ENCODE results near the gene ANO6. TPM values are rescaled to one million over a fixed set of nuclear protein-coding genes. Genes with fewer than 3 reads are reported as not detected.

ANO6 gene
- total and polyA plus RNA-seq, 2 donors (not counting 1 experiment from before 2014, with no cell fraction given) = 6.6 to 19.5 TPM

DNA sequence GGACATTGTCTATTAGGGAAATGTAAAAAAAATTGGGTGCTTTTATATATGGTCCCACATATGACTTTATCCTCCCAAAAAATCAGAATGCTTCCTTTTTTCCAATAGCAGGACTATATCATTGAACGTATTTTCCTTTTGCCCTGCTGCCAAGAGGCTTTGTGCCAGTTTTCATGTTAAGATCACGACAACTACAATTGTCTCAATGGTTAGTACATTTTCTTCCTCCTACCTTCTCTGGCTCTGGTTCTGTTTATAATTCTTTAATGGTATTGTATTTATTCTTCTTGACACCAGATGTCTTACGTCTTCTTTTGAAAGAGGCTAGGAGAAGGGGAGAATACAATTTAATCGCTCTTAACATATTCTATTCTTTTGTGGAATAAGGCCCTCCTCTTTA, 106.9 kb downstream of the ANO6 start:
- DNase-seq (no peak), ATAC-seq (ENCODE audit: low read depth) (no peak)
- H3K27ac ChIP-seq (ENCODE audit: low read length in 2 of 2) = no peak overlapping the region
- intact Hi-C loops (cut with micrococcal nuclease) = no loop called here
- no peak overlapping the region for H2AFZ ChIP-seq (ENCODE audit: insufficient read depth, low read depth, low read length, poor library complexity, severe bottlenecking)
- no peaks in the 10 kb centered on the region for H3K9me3 ChIP-seq (ENCODE audit: control extremely low read depth in 1 of 3, control insufficient read depth in 2 of 3, insufficient read depth in 1 of 3, low read length in 2 of 3)
- H3K9ac ChIP-seq (ENCODE audit: low read length) = no peak overlapping the region
- no peaks in the 10 kb centered on the region for H4K20me1 ChIP-seq (ENCODE audit: control insufficient read depth, insufficient read depth, low read length, poor library complexity, severe bottlenecking)
- no peaks in the 10 kb centered on the region for H3K79me2 ChIP-seq (ENCODE audit: control insufficient read depth, insufficient read depth, low read length)
- ChIA-PET POLR2A (no interaction called here), CTCF (interaction anchor here (0.8 kb wide), 1 partner anchor 11 kb away, joined by 3 read pairs; no protein-coding TSS in a partner anchor)
- Mint-ChIP-seq H3K4me3 (no peak overlapping the region), H3K27me3 (no peaks in the 10 kb centered on the region), H3K27ac (no peak overlapping the region), H3K4me1 (no peaks in the 10 kb centered on the region), H3K9me3 (ENCODE audit: insufficient read depth) (no peaks in the 10 kb centered on the region)
- H3K27me3 ChIP-seq (replicated peaks in 1 of 4; ENCODE audit: control extremely low read depth in 1 of 4, control insufficient read depth in 3 of 4, insufficient read depth in 4 of 4, low read length in 3 of 4) = no peaks in the 10 kb centered on the region
- no peak overlapping the region for H3K4me2 ChIP-seq (replicated peaks; ENCODE audit: low read depth, low read length, poor library complexity, severe bottlenecking)
- no CpG with 5 or more reads among the region's 4 CpGs for WGBS (ENCODE audit: insufficient coverage)
- no peaks in the 10 kb centered on the region for H3K4me1 ChIP-seq (ENCODE audit: control insufficient read depth in 2 of 2, insufficient read depth in 2 of 2, low read length in 2 of 2)
- H3K4me3 ChIP-seq (ENCODE audit: control extremely low read depth in 1 of 5, extremely low read depth in 1 of 5, insufficient read depth in 1 of 5, low read depth in 2 of 5, low read length in 4 of 5) = no peak overlapping the region
- TF ChIP-seq EZH2 (IDR thresholded peaks at IDR 0.05; ENCODE audit: borderline replicate concordance, insufficient read depth, low read depth, low read length, poor library complexity, severe bottlenecking) = no peak
- TF ChIP-seq, protein P1, sequence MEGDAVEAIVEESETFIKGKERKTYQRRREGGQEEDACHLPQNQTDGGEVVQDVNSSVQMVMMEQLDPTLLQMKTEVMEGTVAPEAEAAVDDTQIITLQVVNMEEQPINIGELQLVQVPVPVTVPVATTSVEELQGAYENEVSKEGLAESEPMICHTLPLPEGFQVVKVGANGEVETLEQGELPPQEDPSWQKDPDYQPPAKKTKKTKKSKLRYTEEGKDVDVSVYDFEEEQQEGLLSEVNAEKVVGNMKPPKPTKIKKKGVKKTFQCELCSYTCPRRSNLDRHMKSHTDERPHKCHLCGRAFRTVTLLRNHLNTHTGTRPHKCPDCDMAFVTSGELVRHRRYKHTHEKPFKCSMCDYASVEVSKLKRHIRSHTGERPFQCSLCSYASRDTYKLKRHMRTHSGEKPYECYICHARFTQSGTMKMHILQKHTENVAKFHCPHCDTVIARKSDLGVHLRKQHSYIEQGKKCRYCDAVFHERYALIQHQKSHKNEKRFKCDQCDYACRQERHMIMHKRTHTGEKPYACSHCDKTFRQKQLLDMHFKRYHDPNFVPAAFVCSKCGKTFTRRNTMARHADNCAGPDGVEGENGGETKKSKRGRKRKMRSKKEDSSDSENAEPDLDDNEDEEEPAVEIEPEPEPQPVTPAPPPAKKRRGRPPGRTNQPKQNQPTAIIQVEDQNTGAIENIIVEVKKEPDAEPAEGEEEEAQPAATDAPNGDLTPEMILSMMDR (IDR thresholded peaks at IDR 0.05) = no peak
- no peaks in the 10 kb centered on the region for H3K36me3 ChIP-seq (replicated peaks in 1 of 2; ENCODE audit: control extremely low read depth in 1 of 2, control insufficient read depth in 1 of 2, extremely low read depth in 1 of 2, insufficient read depth in 2 of 2, low read length in 1 of 2)

DNA sequence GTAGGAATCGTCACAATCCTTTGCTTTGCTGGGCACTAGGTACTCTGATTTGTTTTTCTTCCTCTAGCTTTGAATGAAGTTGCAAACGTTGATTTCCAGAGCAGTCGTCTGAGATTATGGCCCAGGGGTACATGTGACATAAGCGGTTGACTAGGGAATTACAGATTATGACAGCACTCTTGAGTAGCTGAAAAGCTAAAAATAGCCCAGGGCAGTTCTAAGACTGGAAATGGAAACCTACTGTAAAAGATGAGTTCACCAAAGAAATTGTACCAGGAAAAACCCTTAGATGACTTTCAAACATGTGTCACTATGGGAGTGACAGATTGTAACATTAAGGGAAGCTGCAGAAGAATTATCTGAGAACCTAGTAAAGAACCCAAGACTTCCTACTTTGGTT, 108.5 kb downstream of the ANO6 start:
- Histone ChIP-seq H3K4me3 (ENCODE audit: control extremely low read depth in 1 of 5, extremely low read depth in 1 of 5, insufficient read depth in 1 of 5, low read depth in 2 of 5, low read length in 4 of 5) (no peak overlapping the region), H2AFZ (ENCODE audit: insufficient read depth, low read depth, low read length, poor library complexity, severe bottlenecking) (no peak overlapping the region), H4K20me1 (ENCODE audit: control insufficient read depth, insufficient read depth, low read length, poor library complexity, severe bottlenecking) (no peaks in the 10 kb centered on the region), H3K9ac (ENCODE audit: low read length) (no peak overlapping the region), H3K27ac (ENCODE audit: low read length in 2 of 2) (no peak overlapping the region), H3K9me3 (ENCODE audit: control extremely low read depth in 1 of 3, control insufficient read depth in 2 of 3, insufficient read depth in 1 of 3, low read length in 2 of 3) (no peaks in the 10 kb centered on the region), H3K4me1 (ENCODE audit: control insufficient read depth in 2 of 2, insufficient read depth in 2 of 2, low read length in 2 of 2) (no peaks in the 10 kb centered on the region), H3K36me3 (replicated peaks in 1 of 2; ENCODE audit: control extremely low read depth in 1 of 2, control insufficient read depth in 1 of 2, extremely low read depth in 1 of 2, insufficient read depth in 2 of 2, low read length in 1 of 2) (no peaks in the 10 kb centered on the region), H3K79me2 (ENCODE audit: control insufficient read depth, insufficient read depth, low read length) (no peaks in the 10 kb centered on the region), H3K4me2 (replicated peaks; ENCODE audit: low read depth, low read length, poor library complexity, severe bottlenecking) (no peak overlapping the region), H3K27me3 (replicated peaks in 1 of 4; ENCODE audit: control extremely low read depth in 1 of 4, control insufficient read depth in 3 of 4, insufficient read depth in 4 of 4, low read length in 3 of 4) (no peaks in the 10 kb centered on the region)
- TF ChIP-seq EZH2 (IDR thresholded peaks at IDR 0.05; ENCODE audit: borderline replicate concordance, insufficient read depth, low read depth, low read length, poor library complexity, severe bottlenecking) = no peak
- TF ChIP-seq, protein P1 (IDR thresholded peaks at IDR 0.05) = no peak
- no peak for ATAC-seq (ENCODE audit: low read depth)
- Mint-ChIP-seq H3K27ac (no peak overlapping the region), H3K4me1 (no peaks in the 10 kb centered on the region), H3K27me3 (no peaks in the 10 kb centered on the region), H3K9me3 (ENCODE audit: insufficient read depth) (no peaks in the 10 kb centered on the region), H3K4me3 (no peak overlapping the region)
- ChIA-PET POLR2A (no interaction called here), CTCF (no interaction called here)
- DNase-seq = no peak
- intact Hi-C loops (cut with micrococcal nuclease) = no loop called here
- WGBS (ENCODE audit: insufficient coverage) = 57% methylated on average over 3 of the region's 4 CpGs

Data from B cell (primary cell).